Right hindlimb (tissue), 1 donor: Measurements from ENCODE around the gene KLF11.

Source experiments
- DNase-seq: peaks from one replicate; pipeline ENCODE4 v3.0.0-alpha.2; 2018

KLF11 gene

GRCh38 chr2:10045561-10046355 lies 2.4 kb downstream of the KLF11 start:
- DNase-seq = no peak

DNA sequence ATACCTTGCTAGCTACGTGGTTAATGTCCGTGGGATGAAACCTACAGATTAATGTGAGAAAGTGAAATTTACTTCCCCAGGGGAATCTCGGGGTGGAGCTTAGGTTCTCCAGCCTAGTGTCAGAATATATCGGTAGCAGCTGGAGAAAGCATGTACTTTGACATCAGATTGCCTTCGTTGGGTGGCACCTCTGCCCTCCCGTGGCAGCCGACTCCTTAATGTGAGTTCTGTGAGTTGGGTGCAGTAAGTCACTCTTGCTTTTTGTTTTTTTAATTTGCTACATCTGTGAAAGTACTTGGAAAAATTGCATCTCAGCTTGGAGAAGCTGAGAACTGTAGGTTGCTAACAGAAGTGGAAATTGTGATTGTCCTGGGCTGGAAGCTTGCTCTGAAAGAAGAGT lies 3.6 kb downstream of the KLF11 start:
- no peak for DNase-seq

- no peak for DNase-seq
These were observed 4.5 kb downstream of the KLF11 start for GRCh38 chr2:10047616-10048500.

DNA sequence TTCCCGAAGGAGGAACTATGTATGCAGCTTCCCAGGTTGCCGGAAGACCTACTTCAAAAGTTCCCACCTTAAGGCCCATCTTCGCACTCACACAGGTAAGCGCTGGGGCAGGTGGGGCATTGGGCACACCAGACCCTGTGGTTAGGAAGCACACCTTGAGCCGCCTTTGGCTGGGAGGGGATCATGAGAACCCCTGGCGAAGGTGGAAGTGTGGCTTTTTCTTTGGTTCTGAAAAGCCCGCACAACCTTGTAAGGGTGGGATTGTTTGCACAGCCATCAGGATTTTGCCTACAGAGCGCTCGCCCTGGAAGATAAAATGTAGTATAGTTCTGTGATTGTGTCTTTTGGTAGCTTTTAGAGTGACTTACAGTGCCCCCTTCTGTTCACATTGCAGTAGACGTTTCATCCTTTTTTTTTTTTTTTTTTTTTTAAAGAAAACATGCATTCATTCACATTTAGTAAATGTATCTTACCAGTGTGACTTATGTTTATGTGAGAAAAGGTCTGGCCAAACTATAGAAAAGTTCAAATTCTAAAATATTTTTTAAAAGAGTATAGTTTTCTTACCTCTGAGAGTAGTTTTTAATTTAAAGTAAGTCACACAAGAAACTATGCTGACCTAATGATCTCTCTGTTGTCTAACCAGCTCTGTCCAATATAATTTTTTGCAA lies 5.3 kb downstream of the KLF11 start:
- DNase-seq = no peak

GRCh38 chr2:10052216-10052615 lies 8.9 kb downstream of the KLF11 start:
- peak; percentile 11 for DNase-seq

DNA sequence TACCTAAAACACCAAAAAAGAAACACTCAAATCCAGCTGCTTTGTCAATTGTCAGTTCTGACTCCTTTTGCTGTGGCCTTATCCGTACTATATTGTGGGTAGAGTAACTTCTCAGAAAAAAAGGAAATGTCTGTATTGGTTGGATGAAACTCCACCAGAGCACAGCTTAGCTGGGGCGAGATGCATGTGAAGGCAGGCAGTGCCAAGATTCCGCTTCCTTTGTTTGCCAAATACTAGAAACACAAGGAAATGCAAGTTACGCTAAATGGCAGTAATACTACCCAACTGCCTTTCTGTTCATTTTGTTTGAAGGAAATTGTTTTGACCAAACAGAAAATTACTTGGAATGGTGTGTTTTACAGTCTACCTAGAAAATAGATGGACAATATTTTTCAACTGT lies 10.0 kb downstream of the KLF11 start:
- DNase-seq = no peak

- no peak for DNase-seq
These were observed 11.1 kb downstream of the KLF11 start for GRCh38 chr2:10054424-10054823.

GRCh38 chr2:10054976-10055375 lies 11.6 kb downstream of the KLF11 start:
- DNase-seq = no peak

GRCh38 chr2:10056439-10056838 lies 13.1 kb downstream of the KLF11 start:
- no peak for DNase-seq

DNA sequence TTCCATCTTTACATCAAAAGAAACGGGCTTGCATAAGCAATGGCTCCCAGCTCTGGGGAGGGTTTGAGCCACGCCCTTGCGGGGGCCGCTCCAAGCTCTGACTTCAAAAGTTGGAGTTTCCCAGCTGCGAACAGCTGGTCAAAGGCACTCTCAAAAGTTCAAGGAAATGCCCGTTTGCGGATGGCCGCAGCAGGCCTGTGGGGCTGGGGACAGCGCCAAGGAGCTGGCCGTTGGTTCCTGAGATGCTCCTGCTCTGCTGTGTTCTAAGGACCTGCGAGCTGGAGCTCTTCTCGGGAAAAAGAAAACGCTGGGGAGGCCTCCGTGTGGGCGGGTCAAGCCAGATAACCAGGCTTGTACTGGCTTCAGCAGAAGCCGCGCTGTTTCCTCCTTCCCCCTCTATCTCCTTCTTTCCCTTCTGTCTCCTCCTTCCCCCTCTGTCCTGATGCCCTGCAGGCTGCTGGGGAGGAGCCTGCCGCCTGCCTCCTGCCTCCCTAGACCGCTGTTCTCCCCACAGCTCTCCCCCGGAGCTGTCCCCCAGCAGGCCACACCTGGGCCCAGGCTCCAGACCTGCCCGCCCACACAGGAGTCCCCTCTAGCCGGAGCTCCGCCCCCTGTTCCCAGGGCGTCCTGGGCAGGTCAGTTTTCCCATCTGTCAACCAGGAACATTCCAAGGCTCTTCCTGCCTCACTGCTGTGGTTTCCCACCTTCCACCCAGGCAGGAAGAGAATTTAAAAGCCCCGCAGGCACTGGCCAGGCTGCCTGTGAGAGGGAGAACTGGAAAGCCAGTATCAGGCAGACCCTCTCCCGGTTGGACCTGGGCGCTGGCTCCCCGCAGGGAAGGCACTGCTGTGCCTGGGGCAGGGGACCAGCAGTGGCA lies 14.1 kb downstream of the KLF11 start:
- DNase-seq = peak; percentile 89

- no peak for DNase-seq
These were observed 15.1 kb downstream of the KLF11 start for GRCh38 chr2:10058251-10059015.

- no peak for DNase-seq
These were observed 15.6 kb downstream of the KLF11 start for GRCh38 chr2:10059016-10059351.

GRCh38 chr2:10059552-10060335 lies 16.4 kb downstream of the KLF11 start:
- DNase-seq = no peak

DNA sequence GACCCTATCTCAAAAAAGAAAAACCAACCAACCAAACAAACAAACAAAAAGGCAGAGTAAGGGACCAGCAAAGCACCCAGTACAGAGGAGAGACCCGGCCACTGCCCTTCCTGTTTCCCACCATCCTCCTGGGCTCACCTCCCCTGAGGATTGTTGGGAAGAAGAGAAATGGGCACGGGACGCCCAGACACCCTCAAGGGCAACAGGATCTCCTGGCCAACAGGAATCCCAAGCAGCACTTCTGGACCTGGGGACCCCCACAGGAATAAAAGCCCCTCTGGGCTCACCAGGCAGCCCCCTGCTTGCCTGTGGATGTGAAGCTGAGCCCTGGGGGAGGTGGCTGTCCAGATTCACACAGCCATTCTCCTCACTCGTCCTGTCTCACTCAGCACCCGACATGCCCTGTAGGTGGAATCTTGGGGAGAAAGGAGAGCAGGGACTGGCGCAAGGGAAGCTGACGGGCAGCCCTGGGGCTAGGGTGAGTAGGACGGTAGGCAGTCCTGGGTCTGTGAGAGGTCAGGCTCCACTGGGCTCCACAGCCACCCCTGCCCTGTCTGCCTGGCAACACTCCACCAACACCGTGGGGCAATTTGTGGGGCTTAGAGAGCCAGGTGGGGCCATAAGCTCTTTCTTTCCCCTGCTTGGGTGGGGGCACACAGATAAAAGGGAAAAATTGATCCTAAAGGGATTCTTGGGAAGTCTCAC lies 18.0 kb downstream of the KLF11 start:
- no peak for DNase-seq

GRCh38 chr2:10062931-10063365 lies 19.6 kb downstream of the KLF11 start:
- DNase-seq = no peak

GRCh38 chr2:10063566-10063965 lies 20.2 kb downstream of the KLF11 start:
- DNase-seq = no peak

- no peak for DNase-seq
These were observed 21.8 kb downstream of the KLF11 start for GRCh38 chr2:10064932-10065772.

DNA sequence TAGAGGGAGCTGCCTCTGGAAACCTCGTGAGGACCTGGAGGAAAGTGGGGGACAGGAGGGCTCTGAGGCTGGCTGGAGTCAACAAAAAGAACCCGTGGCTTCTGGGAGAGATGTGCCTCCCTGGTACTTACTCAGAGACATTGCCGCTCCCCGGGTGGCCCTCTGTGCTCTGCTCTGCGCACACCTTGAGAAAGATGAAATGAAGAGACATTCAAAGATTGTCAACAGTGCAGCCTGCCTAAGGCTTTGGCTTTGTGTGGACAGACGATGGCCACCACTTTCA lies 22.4 kb downstream of the KLF11 start:
- no peak for DNase-seq

- DNase-seq = no peak
These were observed 24.0 kb downstream of the KLF11 start for GRCh38 chr2:10067330-10067729.

DNA sequence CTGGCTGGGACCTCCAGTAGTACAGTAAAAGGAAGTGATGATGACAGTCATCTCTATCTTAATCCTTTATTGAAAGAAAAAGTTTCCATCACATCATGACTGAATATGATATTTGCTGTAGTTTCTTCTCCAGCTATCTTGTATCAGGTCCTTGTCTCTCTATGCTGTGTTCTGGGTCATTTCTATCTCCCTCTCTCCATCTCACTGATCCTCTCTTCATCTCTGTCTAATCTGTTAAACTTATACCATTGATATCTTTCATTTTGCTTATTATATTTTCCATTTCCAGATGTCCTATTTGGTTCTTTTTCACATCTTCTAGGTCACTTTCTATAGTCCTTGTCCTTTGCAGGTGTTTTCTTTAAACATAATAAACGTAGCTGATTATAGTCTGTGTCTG lies 24.5 kb downstream of the KLF11 start:
- no peak for DNase-seq
